ENCODE measurements around the gene OR56A5. TPM values are rescaled to one million over a fixed set of nuclear protein-coding genes. Genes with fewer than 3 reads are reported as not detected.

OR56A5 gene
- total and polyA plus RNA-seq, 2 experiments from 2014 or later, result not detected

GRCh38 chr11:5941951-5942350 lies 26.3 kb downstream of the OR56A5 start, which contains the start of gene OR56A3:
Gene OR56A3 (plus strand): TSS chr11:5942251. CDS start chr11:5947347, 5,096 bp downstream.
- no peaks in the 10 kb centered on the region for H3K27me3 ChIP-seq (replicated peaks; ENCODE audit: insufficient read depth)
- no peak for DNase-seq
- H3K79me2 ChIP-seq (ENCODE audit: insufficient read depth), result no peaks in the 10 kb centered on the region
- no peak within 1 kb of the TSS for H2AFZ ChIP-seq
- H4K20me1 ChIP-seq (ENCODE audit: insufficient read depth), result no peaks in the 10 kb centered on the region
- in situ Hi-C loops (cut with MboI), result no loop called here
- no peak within 1 kb of the TSS for H3K27ac ChIP-seq
- WGBS, 2 experiments (ENCODE audit: low coverage in 1 of 2, low lambda C conversion rate in 2 of 2, missing lambda C conversion rate in 2 of 2), result 20 to 21% methylated on average over 3 of the region's 3 CpGs
- H3K4me3 ChIP-seq, result no peak within 1 kb of the TSS
- no peaks in the 10 kb centered on the region for H3K4me1 ChIP-seq (ENCODE audit: insufficient read depth)
- no peak for TF ChIP-seq EZH2phosphoT487 (IDR thresholded peaks at IDR 0.05; ENCODE audit: insufficient read depth, low read depth)
- no peak for TF ChIP-seq EZH2 (IDR thresholded peaks at IDR 0.05; ENCODE audit: insufficient read depth, poor library complexity, severe bottlenecking)
- H3F3A ChIP-seq (ENCODE audit: insufficient read depth), result no peaks in the 10 kb centered on the region
- no peaks in the 10 kb centered on the region for H3K9me2 ChIP-seq (ENCODE audit: insufficient read depth)
- no peak within 1 kb of the TSS for H3K4me2 ChIP-seq (ENCODE audit: unreplicated experiment)
- H3K9ac ChIP-seq, result no peak within 1 kb of the TSS
- no peaks in the 10 kb centered on the region for H3K9me3 ChIP-seq (ENCODE audit: low read depth)
- no peaks in the 10 kb centered on the region for H3K36me3 ChIP-seq (ENCODE audit: low read depth)

DNA sequence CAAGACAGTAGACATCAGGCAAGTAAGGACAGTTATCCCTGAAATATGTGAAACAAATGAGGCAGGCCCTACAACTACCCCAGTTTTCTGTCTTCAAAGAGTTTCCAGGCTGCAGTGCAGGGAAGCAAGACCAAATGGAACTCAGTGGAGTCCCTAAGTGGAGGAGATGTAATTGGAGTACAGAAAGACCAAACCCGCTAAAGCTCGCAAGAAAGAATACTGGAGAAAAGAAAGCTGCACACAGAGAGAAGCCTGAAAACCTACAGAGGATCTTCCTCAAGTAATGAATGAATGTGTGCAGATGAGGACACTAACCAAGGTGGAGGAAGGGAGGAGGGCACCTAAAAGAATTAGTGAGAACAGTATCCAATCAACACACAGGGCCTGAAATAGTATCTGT lies 27.5 kb downstream of the OR56A5 start:
- WGBS, 2 experiments (ENCODE audit: low coverage in 1 of 2, low lambda C conversion rate in 2 of 2, missing lambda C conversion rate in 2 of 2), result 66 to 78% methylated on average over 2 of the region's 2 CpGs
- Histone ChIP-seq H3K79me2 (ENCODE audit: insufficient read depth) (no peaks in the 10 kb centered on the region), H4K20me1 (ENCODE audit: insufficient read depth) (no peaks in the 10 kb centered on the region), H3K4me2 (ENCODE audit: unreplicated experiment) (no peak overlapping the region), H3K36me3 (ENCODE audit: low read depth) (no peaks in the 10 kb centered on the region), H3K9me3 (ENCODE audit: low read depth) (no peaks in the 10 kb centered on the region), H3K27ac (no peak overlapping the region), H3K27me3 (replicated peaks; ENCODE audit: insufficient read depth) (no peaks in the 10 kb centered on the region), H3K9ac (no peak overlapping the region), H3K4me1 (ENCODE audit: insufficient read depth) (no peaks in the 10 kb centered on the region), H3K9me2 (ENCODE audit: insufficient read depth) (no peaks in the 10 kb centered on the region), H3F3A (ENCODE audit: insufficient read depth) (no peaks in the 10 kb centered on the region), H2AFZ (no peak overlapping the region), H3K4me3 (no peak overlapping the region)
- TF ChIP-seq EZH2phosphoT487 (IDR thresholded peaks at IDR 0.05; ENCODE audit: insufficient read depth, low read depth) (no peak), EZH2 (IDR thresholded peaks at IDR 0.05; ENCODE audit: insufficient read depth, poor library complexity, severe bottlenecking) (no peak)
- no peak for DNase-seq
- in situ Hi-C loops (cut with MboI), result no loop called here

GRCh38 chr11:5938603-5938965 lies 29.7 kb downstream of the OR56A5 start:
- H3K9me2 ChIP-seq (ENCODE audit: insufficient read depth), result no peaks in the 10 kb centered on the region
- H3K9ac ChIP-seq, result no peak overlapping the region
- no peaks in the 10 kb centered on the region for H3K79me2 ChIP-seq (ENCODE audit: insufficient read depth)
- H3K27me3 ChIP-seq (replicated peaks; ENCODE audit: insufficient read depth), result no peaks in the 10 kb centered on the region
- H4K20me1 ChIP-seq (ENCODE audit: insufficient read depth), result no peaks in the 10 kb centered on the region
- H3K4me1 ChIP-seq (ENCODE audit: insufficient read depth), result no peaks in the 10 kb centered on the region
- no peaks in the 10 kb centered on the region for H3K9me3 ChIP-seq (ENCODE audit: low read depth)
- DNase-seq, result no peak
- in situ Hi-C loops (cut with MboI), result no loop called here
- no peak overlapping the region for H3K4me3 ChIP-seq
- no peaks in the 10 kb centered on the region for H3K36me3 ChIP-seq (ENCODE audit: low read depth)
- TF ChIP-seq EZH2 (IDR thresholded peaks at IDR 0.05; ENCODE audit: insufficient read depth, poor library complexity, severe bottlenecking) (no peak), EZH2phosphoT487 (IDR thresholded peaks at IDR 0.05; ENCODE audit: insufficient read depth, low read depth) (no peak)
- H3K27ac ChIP-seq, result no peak overlapping the region
- H2AFZ ChIP-seq, result no peak overlapping the region
- 52 to 54% methylated on average over 21 of the region's 21 CpGs for WGBS, 2 experiments (ENCODE audit: low coverage in 1 of 2, low lambda C conversion rate in 2 of 2, missing lambda C conversion rate in 2 of 2)
- H3K4me2 ChIP-seq (ENCODE audit: unreplicated experiment), result no peak overlapping the region
- H3F3A ChIP-seq (ENCODE audit: insufficient read depth), result no peaks in the 10 kb centered on the region

DNA sequence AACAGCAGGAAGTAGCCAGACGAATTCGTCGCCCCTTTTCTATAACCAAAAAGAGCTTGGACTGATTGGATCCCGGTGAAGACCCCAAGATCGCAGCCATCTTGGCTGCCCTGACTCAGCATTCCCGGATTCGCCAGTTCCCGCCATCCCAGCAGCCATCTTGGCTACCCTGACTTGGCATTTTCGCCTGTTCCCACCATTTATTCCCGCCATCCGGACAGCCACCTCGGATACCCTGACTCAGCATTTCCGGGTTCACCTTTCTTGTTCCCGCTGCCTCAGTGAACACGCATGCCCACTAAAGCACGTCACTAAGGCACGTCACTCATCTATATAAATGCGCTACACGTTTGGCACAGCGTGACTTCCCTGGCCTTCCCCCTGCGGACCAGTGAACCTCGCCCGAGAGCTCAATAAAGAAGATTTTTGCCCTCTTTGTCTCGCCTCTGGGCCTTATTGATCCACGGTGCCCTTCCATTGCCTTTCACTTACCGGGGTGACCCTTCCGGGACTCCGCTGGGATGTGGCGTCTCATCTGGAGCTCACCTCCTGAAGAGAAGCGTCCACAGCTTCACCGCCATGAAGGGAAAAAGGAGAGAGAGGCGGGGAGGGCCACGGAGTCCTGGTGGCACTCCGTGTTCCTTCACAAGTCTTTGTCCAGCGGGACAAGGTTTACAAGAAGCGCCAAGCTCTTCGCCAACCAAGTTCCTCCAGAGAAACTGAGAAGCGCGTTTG lies 30.3 kb downstream of the OR56A5 start:
- no peak overlapping the region for H2AFZ ChIP-seq
- no peaks in the 10 kb centered on the region for H3K4me1 ChIP-seq (ENCODE audit: insufficient read depth)
- no peak overlapping the region for H3K4me3 ChIP-seq
- no peak overlapping the region for H3K27ac ChIP-seq
- WGBS, 2 experiments (ENCODE audit: low coverage in 1 of 2, low lambda C conversion rate in 2 of 2, missing lambda C conversion rate in 2 of 2), result 67 to 73% methylated on average over 39 of the region's 39 CpGs
- DNase-seq, result no peak
- H3K36me3 ChIP-seq (ENCODE audit: low read depth), result no peaks in the 10 kb centered on the region
- H3K4me2 ChIP-seq (ENCODE audit: unreplicated experiment), result no peak overlapping the region
- H3K9me2 ChIP-seq (ENCODE audit: insufficient read depth), result no peaks in the 10 kb centered on the region
- no peaks in the 10 kb centered on the region for H3F3A ChIP-seq (ENCODE audit: insufficient read depth)
- in situ Hi-C loops (cut with MboI), result no loop called here
- H3K9ac ChIP-seq, result no peak overlapping the region
- H3K79me2 ChIP-seq (ENCODE audit: insufficient read depth), result no peaks in the 10 kb centered on the region
- no peaks in the 10 kb centered on the region for H3K27me3 ChIP-seq (replicated peaks; ENCODE audit: insufficient read depth)
- no peaks in the 10 kb centered on the region for H4K20me1 ChIP-seq (ENCODE audit: insufficient read depth)
- no peaks in the 10 kb centered on the region for H3K9me3 ChIP-seq (ENCODE audit: low read depth)
- TF ChIP-seq EZH2 (IDR thresholded peaks at IDR 0.05; ENCODE audit: insufficient read depth, poor library complexity, severe bottlenecking), result no peak
- TF ChIP-seq EZH2phosphoT487 (IDR thresholded peaks at IDR 0.05; ENCODE audit: insufficient read depth, low read depth), result no peak
